Neutrophil (primary cell): ENCODE results near the gene FN1.

Source experiments
- H3K27ac ChIP-seq: fragments of 200-600 bp; sonication (generic); 2 replicates; pipeline ENCODE4 v1.5.1; 2016; ENCODE audit warnings: mild to moderate bottlenecking, moderate library complexity
- H3K27me3 ChIP-seq: fragments of 200-600 bp; sonication (generic); 2 replicates; pipeline ENCODE4 v1.6.0; 2016; ENCODE audit warnings: mild to moderate bottlenecking
- H3K36me3 ChIP-seq: fragments of 200-600 bp; sonication (generic); 2 replicates; pipeline ENCODE4 v1.5.1; 2017
- H3K4me1 ChIP-seq, 2 experiments: fragments of 200-600 bp in 1 of 2; sonication (generic) in 1 of 2; 1 replicate in 1 of 2; 2 replicates in 1 of 2; pipeline versions ENCODE4 v1.5.1 to v1.6.1; 2013 to 2016; ENCODE audit warnings: low read depth in 1 of 2, low read length in 1 of 2, mild to moderate bottlenecking in 1 of 2, moderate library complexity in 1 of 2; ENCODE audit not compliant: control insufficient read depth in 1 of 2, insufficient read depth in 1 of 2
- H3K4me3 ChIP-seq, 2 experiments: fragments of 200-600 bp in 1 of 2; sonication (generic) in 1 of 2; 1 replicate in 1 of 2; 2 replicates in 1 of 2; pipeline ENCODE4 v1.5.1; 2013 to 2016; ENCODE audit warnings: low read depth in 1 of 2, low read length in 1 of 2, mild to moderate bottlenecking in 1 of 2, moderate library complexity in 1 of 2
- H3K9me3 ChIP-seq: fragments of 200-600 bp; sonication (generic); 2 replicates; pipeline ENCODE4 v1.5.1; 2016
- CTCF ChIP-seq: fragments of 200-600 bp; sonication (generic); IDR thresholded peaks from 2 replicates; pipeline ENCODE4 v1.5.1; 2016; ENCODE audit warnings: antibody characterized with exemption

Gene FN1

DNA sequence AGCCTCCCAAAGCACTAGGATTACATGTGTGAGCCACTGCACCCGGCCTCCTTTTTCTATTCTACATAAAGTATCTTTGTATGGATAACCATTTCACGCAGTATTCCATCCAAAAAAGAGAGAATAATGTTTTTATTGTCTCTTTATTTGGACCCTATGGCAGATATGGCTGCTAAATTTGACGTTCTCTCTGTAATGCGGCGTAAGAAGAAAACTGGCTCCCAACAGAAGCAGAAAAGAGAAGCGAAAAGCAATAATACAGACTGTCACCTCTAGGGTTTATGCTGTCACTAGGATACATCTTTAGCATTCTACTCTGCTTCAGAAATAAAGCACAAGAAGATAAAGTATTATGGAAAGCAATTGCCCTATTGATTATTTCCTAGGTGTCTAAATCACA lies 55.9 kb downstream of the FN1 start:
- TF ChIP-seq CTCF = no peak
- no peak overlapping the region for H3K4me3 ChIP-seq
- H3K4me1 ChIP-seq = no peaks in the 10 kb centered on the region
- H3K36me3 ChIP-seq = no peaks in the 10 kb centered on the region
- H3K27me3 ChIP-seq = no peaks in the 10 kb centered on the region
- H3K27ac ChIP-seq = no peak overlapping the region
- no peaks in the 10 kb centered on the region for H3K9me3 ChIP-seq

DNA sequence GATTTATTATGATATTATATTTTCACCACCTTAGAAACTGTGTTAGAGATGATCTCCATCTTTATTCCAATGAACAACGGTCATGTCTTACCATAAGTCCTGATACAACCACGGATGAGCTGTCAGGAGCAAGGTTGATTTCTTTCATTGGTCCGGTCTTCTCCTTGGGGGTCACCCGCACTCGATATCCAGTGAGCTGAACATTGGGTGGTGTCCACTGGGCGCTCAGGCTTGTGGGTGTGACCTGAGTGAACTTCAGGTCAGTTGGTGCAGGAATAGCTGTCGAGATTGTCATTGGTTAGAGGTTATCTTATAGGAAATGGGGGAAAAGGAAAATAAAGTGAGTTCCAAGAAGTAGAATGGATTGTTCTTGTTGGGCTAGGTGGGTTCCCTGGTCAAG lies 56.8 kb downstream of the FN1 start:
- Histone ChIP-seq H3K4me1 (no peaks in the 10 kb centered on the region), H3K27ac (no peak overlapping the region), H3K27me3 (no peaks in the 10 kb centered on the region), H3K9me3 (no peaks in the 10 kb centered on the region), H3K4me3 (no peak overlapping the region), H3K36me3 (no peaks in the 10 kb centered on the region)
- no peak for TF ChIP-seq CTCF

DNA sequence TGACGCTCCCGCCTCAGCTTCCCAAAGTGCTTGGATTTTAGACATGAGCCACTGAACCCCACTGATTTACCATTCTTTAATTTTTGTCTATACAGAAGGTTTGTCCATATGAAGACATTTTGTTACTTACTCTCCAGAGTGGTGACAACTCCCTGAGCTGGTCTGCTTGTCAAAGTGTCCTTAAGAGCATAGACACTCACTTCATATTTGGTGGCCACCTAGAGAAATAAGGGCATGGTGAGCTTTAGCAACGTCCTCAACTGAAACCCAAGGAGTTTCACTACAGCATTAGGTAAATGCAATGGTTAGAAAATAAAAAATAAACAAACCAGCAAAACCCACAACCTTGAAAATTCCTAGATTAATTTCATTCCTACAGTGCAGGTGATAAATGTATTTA lies 57.8 kb downstream of the FN1 start:
- H3K4me3 ChIP-seq = no peak overlapping the region
- no peak overlapping the region for H3K27ac ChIP-seq
- TF ChIP-seq CTCF = no peak
- H3K4me1 ChIP-seq = no peaks in the 10 kb centered on the region
- no peaks in the 10 kb centered on the region for H3K36me3 ChIP-seq
- H3K9me3 ChIP-seq = no peaks in the 10 kb centered on the region
- no peaks in the 10 kb centered on the region for H3K27me3 ChIP-seq

- TF ChIP-seq CTCF = no peak
- Histone ChIP-seq H3K4me1 (no peaks in the 10 kb centered on the region), H3K36me3 (no peaks in the 10 kb centered on the region), H3K4me3 (no peak overlapping the region), H3K9me3 (no peaks in the 10 kb centered on the region), H3K27ac (no peak overlapping the region), H3K27me3 (no peaks in the 10 kb centered on the region)
Measured at GRCh38 chr2:215377283-215377682, 58.6 kb downstream of the FN1 start.

DNA sequence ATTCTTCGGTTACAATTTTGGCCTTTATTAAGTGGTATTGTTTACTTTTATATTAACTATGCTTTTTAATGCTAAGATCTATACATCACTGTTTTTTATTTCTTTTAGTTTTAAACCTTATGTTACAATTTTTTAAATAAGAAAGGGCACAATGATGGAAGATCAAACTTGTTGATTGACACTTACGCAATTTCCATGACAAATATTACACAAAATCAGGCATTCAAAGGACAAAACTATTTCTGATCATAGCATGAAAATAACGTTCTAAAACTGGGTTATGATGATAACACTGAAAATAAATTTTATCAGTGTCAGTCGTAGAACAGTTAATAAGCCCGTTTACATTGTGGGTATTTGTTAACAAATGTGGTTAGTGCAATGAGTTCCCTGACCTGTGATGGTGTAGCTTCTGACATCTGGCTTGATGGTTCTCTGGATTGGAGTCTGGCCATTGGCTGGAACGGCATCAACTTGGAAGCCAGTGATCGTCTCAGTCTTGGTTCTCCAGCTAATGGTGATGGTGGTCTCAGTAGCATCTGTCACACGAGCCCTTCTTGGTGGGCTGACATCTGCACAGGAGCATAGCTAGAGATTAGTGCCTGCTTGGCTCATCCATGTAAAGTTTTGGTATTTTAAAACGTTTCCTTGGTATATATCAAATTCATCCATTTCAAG lies 59.6 kb downstream of the FN1 start:
- H3K4me3 ChIP-seq = no peak overlapping the region
- H3K27ac ChIP-seq = no peak overlapping the region
- H3K4me1 ChIP-seq = no peaks in the 10 kb centered on the region
- no peaks in the 10 kb centered on the region for H3K36me3 ChIP-seq
- no peaks in the 10 kb centered on the region for H3K27me3 ChIP-seq
- TF ChIP-seq CTCF = no peak
- no peaks in the 10 kb centered on the region for H3K9me3 ChIP-seq

- no peak overlapping the region for H3K27ac ChIP-seq
- no peaks in the 10 kb centered on the region for H3K4me1 ChIP-seq
- no peak for TF ChIP-seq CTCF
- H3K4me3 ChIP-seq = no peak overlapping the region
- no peaks in the 10 kb centered on the region for H3K9me3 ChIP-seq
- no peaks in the 10 kb centered on the region for H3K27me3 ChIP-seq
- no peaks in the 10 kb centered on the region for H3K36me3 ChIP-seq
Measured at GRCh38 chr2:215375467-215375830, 60.4 kb downstream of the FN1 start.
